ENCODE data around the gene SART1.

DNA sequence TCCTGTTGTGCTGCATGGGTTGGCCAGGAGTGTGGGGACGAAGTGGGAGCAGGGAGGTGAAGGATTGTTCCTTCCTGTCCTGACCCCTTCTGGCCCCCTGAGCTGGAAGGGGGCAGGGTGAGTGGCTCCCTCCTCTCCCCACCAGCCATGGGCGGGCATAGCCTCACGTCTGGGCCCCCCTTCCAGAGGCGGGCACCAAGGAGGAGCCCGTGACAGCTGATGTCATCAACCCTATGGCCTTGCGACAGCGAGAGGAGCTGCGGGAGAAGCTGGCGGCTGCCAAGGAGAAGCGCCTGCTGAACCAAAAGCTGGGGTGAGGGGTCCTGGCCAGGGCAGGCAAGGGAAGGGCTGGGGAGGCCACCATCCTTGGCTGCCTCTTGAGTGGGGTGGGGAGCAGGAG lies 3.4 kb downstream of the SART1 start:
- TF ChIP-seq SUZ12 (IDR thresholded peaks at IDR 0.05; ENCODE audit: extremely low read depth, insufficient read depth, insufficient read length) (no peak), YY1 (IDR thresholded peaks at IDR 0.05; ENCODE audit: insufficient read depth, insufficient read length) (no peak)

All from NT2/D1 (cell line).